ENCODE measurements around the gene IFT74.
"Not testable (repeated sequence)": the region's sequence is repeated elsewhere in the genome, so short reads cannot be mapped to it uniquely, and the experiment has no call there.

Gene IFT74

DNA sequence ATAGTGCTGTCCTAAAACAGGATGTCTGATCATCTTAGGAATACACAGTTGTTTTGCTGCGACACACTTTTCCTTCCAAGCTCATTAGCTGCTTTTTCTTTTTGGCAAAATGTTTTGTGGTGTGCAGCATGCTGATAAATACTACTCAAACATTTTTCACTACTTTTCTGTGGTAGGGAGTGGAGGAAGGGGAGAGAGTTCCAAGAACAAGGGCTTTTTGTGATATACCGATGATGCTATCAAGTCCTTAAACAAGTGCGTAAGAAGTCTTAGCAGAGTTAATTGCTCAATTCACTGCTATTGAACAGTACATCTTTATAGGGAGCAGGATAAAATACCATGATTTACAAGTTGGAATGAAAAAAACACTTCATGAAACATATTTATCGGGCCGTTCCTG lies 129.2 kb downstream of the IFT74 start:
- DNase-seq: no peak

DNA sequence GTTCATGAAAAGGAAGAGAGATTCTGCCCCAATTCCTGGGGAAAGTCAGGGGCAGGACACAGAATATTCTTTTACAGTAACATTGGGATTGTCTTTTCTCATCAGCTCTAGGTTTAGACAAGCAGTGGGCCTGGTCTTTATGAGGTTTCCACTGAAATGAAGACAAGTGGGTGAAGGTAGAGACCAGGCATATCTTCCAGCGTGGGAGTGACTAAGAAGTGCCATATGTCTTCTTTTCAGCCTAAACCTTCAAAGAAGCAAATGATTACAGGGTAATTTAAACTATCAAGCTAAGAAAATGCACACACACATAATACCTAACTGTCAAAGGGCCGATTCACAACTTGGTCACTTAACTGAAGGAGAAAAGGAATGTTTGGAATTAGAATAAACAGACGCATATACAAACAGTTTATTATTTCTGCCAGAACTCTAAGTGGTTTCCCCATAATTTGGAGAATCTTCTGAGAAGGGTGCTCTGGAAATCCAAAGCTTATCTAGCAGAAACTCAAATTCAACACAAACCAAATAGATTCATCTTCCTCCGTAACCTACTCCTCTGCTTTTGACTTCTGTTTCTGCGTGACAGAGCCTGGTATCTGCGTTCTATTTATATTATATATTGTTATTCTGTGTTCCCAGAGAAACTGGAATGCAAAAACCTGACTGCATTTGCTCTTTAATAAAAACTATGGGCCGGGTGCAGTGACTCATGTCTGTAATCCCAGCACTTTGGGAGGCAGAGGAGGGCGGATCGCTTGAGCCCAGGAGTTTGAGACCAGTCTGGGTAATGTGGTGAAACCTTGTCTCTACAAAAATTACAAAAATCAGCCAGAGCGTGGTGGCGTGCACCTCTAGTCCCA lies 130.8 kb downstream of the IFT74 start:
- no peak for DNase-seq

DNA sequence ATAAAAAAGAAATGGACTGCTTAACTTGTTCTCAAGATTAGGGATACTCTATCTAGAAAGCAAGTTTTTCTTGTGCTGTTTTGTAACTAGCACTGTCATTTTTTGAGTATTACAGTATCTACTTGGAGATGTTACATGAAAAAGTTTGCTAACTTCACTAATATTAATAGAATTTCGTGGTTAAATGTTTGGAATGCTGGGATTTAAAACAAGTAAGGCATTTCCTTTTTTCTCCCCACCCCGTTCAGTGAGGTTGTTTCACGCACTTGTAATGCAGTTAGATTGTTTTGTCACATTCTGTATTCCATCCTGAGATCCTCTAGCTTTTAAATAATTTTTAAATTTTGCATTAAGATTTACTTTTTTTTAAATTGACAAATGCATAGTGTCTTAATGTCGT lies 132.8 kb downstream of the IFT74 start:
- no peak for DNase-seq

DNA sequence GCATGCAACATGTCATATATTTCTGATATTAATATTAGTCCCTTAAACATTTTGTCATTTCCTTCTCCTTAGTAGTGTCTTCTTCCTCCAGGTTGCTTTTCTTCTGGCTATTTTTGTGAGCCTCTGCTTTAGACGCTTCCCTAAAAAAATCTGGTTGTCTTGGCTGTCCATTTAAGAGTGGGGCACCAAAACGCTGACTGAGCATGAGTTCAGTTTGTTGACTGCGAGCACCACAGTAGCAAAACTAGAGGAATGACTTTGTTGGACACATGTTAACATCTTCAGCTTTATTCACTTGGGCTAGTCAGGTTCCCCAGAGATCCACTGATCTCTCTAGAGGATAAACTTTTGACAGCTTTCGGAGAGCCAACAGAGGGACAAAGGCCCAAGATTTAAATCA lies 133.5 kb downstream of the IFT74 start:
- no peak for DNase-seq

DNA sequence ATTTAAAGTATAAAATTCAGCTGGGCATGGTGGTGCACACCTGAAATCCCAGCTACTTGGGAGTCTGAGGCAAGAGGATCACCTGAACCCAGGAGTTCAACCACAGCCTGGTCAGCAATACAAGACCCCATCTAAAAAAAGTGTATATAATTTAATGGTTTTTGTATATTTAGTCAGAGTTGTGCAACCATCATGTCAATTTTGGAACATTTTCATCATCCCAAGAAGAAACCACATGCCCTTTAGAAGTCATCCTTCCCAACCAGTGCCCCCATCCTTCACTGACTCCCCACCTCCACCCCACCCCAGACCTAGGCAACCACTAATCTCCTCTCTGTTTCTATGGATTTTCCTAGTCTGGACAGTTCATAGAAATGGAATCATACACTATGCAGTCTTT lies 134.0 kb downstream of the IFT74 start:
- DNase-seq: no peak

DNA sequence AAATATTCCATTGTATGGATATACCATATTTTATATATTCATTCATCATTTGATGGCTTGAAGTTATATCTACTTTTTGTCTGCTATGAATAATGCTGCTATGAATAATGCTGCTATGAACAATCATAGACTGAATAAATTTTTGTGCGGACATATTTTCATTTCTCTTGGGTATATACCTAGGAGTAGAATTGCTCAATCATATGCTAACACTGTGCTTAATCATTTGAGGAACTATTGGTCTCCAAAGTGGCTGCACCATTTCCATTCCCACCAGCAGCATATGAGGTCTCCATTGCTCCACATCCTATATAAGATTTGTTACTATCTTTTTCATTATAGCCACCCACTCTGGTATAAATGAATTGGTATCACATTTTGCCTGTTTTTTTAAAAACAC lies 134.5 kb downstream of the IFT74 start:
- no peak for DNase-seq

DNA sequence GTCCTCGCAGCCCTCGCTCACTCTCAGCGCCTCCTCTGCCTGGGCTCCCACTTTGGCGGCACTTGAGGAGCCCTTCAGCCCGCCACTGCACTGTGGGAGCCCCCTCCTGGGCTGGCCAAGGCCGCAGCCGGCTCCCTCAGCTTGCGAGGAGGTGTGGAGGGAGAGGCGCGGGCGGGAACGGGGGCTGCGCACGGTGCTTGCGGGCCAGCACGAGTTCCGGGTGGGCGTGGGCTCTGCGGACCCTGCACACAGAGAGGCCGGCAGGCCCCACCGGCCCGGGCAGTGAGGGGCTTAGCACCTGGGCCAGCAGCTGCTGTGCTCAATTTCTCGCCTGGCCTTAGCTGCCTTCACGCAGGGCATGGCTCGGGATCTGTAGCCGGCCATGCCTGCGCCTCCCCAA lies 136.3 kb downstream of the IFT74 start:
- DNase-seq: not testable (repeated sequence)

DNA sequence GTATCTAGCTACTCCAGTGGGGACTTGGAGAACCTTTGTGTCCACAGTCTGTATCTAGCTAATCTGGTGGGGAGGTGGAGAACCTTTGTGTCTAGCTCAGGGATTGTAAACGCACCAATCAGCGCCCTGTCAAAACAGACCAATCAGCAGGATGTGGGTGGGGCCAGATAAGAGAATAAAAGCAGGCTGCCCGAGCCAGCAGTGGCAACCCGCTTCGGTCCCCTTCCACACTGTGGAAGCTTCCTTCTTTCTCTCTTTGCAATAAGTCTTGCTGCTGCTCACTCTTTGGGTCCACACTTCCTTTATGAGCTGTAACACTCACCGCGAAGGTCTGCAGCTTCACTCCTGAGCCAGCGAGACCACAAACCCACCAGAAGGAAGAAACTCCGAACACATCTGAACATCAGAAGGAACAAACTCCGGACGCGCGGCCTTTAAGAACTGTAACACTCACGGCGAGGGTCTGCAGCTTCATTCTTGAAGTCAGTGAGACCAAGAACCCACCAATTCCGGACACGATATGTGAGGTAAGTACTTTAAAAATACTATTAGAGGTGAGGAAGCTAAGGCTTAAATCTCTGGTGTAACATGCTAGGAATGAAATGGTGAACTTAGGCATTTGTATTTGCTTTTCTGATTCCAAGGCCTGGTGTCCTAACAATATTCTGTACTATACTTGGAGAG lies 137.3 kb downstream of the IFT74 start:
- DNase-seq: not testable (repeated sequence)

DNA sequence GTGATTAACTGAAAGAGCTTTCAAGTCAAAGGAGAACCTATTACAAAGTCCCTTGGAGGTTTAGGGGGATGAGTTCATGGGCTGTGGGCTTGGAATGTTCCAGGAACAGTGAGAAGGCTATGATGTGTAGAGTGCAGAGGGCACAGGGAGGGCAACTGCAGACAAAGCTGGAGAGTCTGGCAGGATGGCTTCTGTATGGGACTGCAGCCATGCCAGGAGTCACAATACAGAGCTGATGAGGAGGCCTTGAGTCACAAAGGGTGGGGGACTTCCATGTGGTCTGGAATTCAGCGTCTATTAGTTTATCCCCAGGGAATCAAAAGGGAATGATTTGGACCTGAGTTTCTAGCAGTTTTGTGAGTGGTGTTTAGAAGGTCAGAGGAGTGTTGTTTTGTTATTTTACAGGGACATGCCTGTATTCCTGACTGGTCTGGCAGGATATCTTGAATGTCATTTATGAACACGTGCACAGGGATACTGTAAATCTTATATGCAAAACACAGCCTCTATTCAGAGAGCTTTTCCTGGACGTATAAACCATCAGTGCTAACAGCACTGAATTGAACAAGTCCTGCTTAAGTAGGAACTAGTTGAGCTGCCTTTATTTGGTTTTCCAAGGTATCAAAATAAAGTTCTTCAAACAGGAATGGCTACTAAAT lies 138.6 kb downstream of the IFT74 start:
- no peak for DNase-seq

DNA sequence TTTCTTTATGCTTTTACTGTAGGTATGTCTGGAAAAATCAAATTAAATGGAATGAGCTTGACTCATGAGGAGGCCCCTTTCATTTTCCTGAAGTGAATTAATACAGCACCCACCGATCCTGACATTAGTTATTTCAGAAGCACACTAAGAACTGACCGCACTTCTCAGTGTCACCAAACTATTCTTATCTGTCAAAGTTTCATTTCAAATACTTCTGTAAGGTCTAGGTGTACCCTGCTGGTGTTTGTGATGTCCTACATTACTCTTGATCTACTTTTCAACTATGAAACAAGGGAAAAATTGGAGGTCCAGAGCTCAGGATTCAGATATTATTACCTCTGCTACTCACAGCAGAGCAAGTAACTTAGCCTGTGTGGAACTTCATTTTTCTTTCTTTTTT lies 151.0 kb downstream of the IFT74 start:
- DNase-seq: no peak

DNA sequence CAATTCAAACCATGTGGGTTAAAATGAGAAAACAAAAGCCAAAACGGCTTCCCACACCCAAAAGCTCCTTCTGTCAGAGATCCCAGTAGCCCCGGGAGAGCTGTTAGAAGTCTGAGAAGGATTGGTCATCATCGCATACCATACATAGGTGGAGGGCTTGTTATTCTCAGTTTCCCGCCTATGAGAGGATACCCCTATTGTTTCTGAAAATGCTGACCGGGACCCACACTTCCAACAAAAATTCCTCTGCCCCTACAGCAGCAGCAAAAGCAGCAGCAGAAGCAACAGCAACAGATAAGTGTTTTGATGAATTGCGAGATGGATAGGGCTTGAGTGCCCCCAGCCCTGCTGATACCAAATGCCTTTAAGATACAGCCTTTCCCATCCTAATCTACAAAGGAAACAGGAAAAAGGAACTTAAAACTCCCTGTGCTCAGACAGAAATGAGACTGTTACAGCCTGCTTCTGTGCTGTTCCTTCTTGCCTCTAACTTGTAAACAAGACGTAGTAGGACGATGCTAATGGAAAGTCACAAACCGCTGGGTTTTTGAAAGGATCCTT lies 152.8 kb downstream of the IFT74 start, which contains the start of gene TEK:
TEK (plus strand) TSS at position 245 of the 561 bp plus-strand sequence. CDS start 366 bp downstream, outside the sequence.
- DNase-seq: no peak

DNA sequence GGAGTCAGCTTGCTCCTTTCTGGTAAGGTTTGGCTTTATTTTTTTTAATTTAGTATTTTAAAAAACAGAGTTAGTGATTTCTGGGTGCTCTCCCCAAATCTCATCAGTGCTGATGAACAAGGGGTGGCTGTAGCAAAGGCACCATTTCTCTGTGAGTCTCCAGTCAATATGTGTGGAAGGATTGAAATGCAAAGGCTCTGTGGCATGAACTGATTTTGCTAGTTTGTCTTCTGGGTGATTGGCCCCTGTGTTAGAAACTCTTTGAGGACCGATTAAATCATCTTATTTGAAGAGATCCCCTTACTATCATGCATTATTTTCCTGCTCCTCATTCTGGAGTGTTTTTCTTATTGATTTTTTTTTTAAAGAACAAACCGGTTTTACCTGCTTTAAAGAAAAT lies 153.4 kb downstream of the IFT74 start:
- no peak for DNase-seq

DNA sequence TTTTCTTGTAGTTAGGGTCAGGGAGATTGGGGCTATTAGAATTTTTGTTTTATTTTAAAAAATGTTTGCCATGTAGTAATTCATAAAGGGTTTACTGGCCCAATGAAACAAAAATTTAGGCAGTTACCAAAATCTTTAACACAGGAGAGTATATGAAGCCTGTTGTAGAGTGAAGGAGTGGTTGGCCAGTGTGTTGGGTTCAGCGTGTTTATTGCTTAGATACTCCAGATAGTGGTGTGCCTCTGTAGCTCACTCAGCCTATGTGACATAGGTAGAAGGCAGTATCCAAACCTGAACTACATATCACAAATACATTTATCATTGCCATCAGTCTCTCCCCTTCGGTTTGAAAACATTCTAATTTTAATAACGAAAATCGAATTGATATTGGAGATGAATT lies 154.0 kb downstream of the IFT74 start:
- DNase-seq: no peak

DNA sequence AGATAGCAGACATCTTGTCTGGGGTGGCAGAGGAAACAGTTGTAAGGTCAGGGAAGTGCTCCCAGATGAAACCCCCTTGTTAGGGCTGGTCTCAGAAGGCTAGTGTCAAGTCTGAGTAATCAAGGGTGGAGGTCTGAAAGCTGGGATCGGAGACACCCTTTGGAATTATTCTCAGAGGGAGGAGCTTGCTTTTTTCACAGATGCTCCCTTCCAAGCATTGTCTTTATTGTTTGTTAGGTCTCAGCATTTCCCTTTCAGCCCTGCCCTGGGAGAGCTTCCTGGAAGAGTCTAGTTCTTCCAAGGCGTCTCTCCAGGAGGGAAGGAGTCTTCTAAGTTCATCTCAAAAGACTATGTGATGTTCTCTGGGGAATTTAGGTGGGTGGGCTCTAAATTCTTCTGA lies 156.0 kb downstream of the IFT74 start:
- no peak for DNase-seq

Data from CD4-positive, alpha-beta T cell treated with Interferon alpha-2 for 1 hour (primary cell).